ENCODE measurements around the gene SLC6A5. TPM values are rescaled to one million over a fixed set of nuclear protein-coding genes. Genes with fewer than 3 reads are reported as not detected.

SLC6A5 gene
- total RNA-seq, 3 donors from 2014 or later (not counting 1 experiment from before 2014, with no cell fraction given) = not detected

DNA sequence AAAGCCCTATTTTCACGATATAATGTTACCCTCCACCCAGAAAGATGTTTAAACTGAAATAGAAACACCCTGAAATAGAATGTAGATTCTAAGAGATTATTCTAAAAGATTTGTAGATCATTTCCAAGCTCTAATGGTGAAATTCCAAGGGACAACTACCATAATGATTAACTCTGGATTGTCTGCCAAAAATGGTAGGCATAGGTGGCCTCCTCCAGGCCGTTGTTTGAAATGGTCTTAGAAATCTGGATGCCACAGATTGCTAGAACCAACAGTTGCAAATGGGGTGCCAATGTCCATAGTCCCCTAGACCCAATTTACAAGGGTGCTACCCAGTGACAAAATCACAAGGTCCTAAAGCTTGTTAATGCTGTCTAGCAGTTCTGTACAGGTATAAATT is 6.7 kb upstream of the SLC6A5 start:
- H3K9me3 ChIP-seq (ENCODE audit: control insufficient read depth, insufficient read depth, low read length) = no peaks in the 10 kb centered on the region
- H3K36me3 ChIP-seq (ENCODE audit: control insufficient read depth, insufficient read depth, low read length) = no peaks in the 10 kb centered on the region
- Mint-ChIP-seq H3K27me3 (ENCODE audit: low read depth in 2 of 2) (peaks cover 34 to 42% of the 10 kb centered on the region in 2 donors), H3K4me1 (peaks cover 0 to 6% of the 10 kb centered on the region in 2 donors), H3K36me3 (no peaks in the 10 kb centered on the region), H3K27ac (no peak overlapping the region), H3K9me3 (peaks cover 0 to 2% of the 10 kb centered on the region in 2 donors), H3K4me3 (no peak overlapping the region)
- ATAC-seq = no peak
- intact Hi-C loops (cut with micrococcal nuclease) = no loop called here
- peaks cover 20% of the 10 kb centered on the region for H3K27me3 ChIP-seq (ENCODE audit: control insufficient read depth, insufficient read depth, low read length)
- no peak for TF ChIP-seq CTCF (IDR thresholded peaks at IDR 0.05)
- DNase-seq = no peak
- WGBS (ENCODE audit: insufficient coverage) = 68% methylated on average over 1 of the region's 2 CpGs
- H3K4me3 ChIP-seq (ENCODE audit: low read length) = no peak overlapping the region
- no peak overlapping the region for H3K27ac ChIP-seq (ENCODE audit: low read length)
- no peaks in the 10 kb centered on the region for H3K4me1 ChIP-seq (ENCODE audit: control insufficient read depth, insufficient read depth, low read length)

GRCh38 chr11:20594274-20595061 is 4.9 kb upstream of the SLC6A5 start:
- H3K36me3 Mint-ChIP-seq = peaks cover 7% of the 10 kb centered on the region
- peaks cover 0 to 6% of the 10 kb centered on the region in 2 donors for H3K4me1 Mint-ChIP-seq
- intact Hi-C loops (cut with micrococcal nuclease) = no loop called here
- H3K9me3 Mint-ChIP-seq = no peaks in the 10 kb centered on the region
- Histone ChIP-seq H3K27ac (ENCODE audit: low read length) (no peak overlapping the region), H3K9me3 (ENCODE audit: control insufficient read depth, insufficient read depth, low read length) (no peaks in the 10 kb centered on the region), H3K4me3 (ENCODE audit: low read length) (no peak overlapping the region), H3K4me1 (ENCODE audit: control insufficient read depth, insufficient read depth, low read length) (no peaks in the 10 kb centered on the region), H3K27me3 (ENCODE audit: control insufficient read depth, insufficient read depth, low read length) (peaks cover 32% of the 10 kb centered on the region), H3K36me3 (ENCODE audit: control insufficient read depth, insufficient read depth, low read length) (no peaks in the 10 kb centered on the region)
- H3K4me3 Mint-ChIP-seq = no peak overlapping the region
- 79% methylated on average over 3 of the region's 8 CpGs for WGBS (ENCODE audit: insufficient coverage)
- no peak for TF ChIP-seq CTCF (IDR thresholded peaks at IDR 0.05)
- H3K27ac Mint-ChIP-seq = no peak overlapping the region
- DNase-seq (no peak), ATAC-seq (no peak)
- H3K27me3 Mint-ChIP-seq (ENCODE audit: low read depth in 2 of 2) = peaks cover 40 to 42% of the 10 kb centered on the region in 2 donors

DNA sequence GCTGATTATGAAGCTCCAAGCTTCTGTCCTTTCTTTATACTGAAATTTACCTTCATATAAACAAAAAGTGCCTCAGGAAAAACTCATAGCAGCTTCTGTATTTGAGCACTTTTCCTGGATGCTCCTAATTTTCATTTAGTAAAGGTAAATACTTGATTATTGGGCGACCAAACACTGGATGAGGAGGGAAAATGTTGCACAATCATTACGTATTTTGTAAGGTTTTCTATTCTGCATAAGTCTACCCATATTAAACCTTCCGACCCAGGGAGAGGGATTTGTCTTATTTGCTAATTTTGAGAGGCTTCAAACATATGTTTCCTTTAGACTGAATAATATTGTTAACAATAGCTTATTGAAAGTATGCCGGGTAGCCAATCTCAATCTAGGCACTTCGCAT is 4.3 kb upstream of the SLC6A5 start:
- intact Hi-C loops (cut with micrococcal nuclease) = no loop called here
- Histone ChIP-seq H3K4me3 (ENCODE audit: low read length) (no peak overlapping the region), H3K36me3 (ENCODE audit: control insufficient read depth, insufficient read depth, low read length) (no peaks in the 10 kb centered on the region), H3K27ac (ENCODE audit: low read length) (no peak overlapping the region), H3K9me3 (ENCODE audit: control insufficient read depth, insufficient read depth, low read length) (no peaks in the 10 kb centered on the region), H3K4me1 (ENCODE audit: control insufficient read depth, insufficient read depth, low read length) (no peaks in the 10 kb centered on the region), H3K27me3 (ENCODE audit: control insufficient read depth, insufficient read depth, low read length) (peaks cover 35% of the 10 kb centered on the region)
- TF ChIP-seq CTCF (IDR thresholded peaks at IDR 0.05) = no peak
- Mint-ChIP-seq H3K27me3 (ENCODE audit: low read depth in 2 of 2) (peaks cover 44 to 47% of the 10 kb centered on the region in 2 donors), H3K9me3 (peaks cover 1 to 2% of the 10 kb centered on the region in 2 donors), H3K36me3 (peaks cover 7% of the 10 kb centered on the region), H3K4me1 (peaks cover 0 to 6% of the 10 kb centered on the region in 2 donors), H3K27ac (no peak overlapping the region), H3K4me3 (no peak overlapping the region)
- 83% methylated on average over 2 of the region's 5 CpGs for WGBS (ENCODE audit: insufficient coverage)
- ATAC-seq (no peak), DNase-seq (no peak)
